ENCODE data around the gene CBX5. TPM values are rescaled to one million over a fixed set of nuclear protein-coding genes. Genes with fewer than 3 reads are reported as not detected.

CBX5 gene
- total RNA-seq, 1 donor from 2014 or later = 98.1 TPM

GRCh38 chr12:54300732-54301427, 21.0 kb upstream of the CBX5 start, which contains the start of gene NFE2:
Gene NFE2 (minus strand): TSS chr12:54301015. CDS start chr12:54295248, 5,767 bp downstream.
- H3K27me3 Mint-ChIP-seq (ENCODE audit: unreplicated experiment) = peaks cover 9% of the 10 kb centered on the region
- no peaks in the 10 kb centered on the region for H3K36me3 Mint-ChIP-seq (ENCODE audit: unreplicated experiment)
- peak; percentile 89 for DNase-seq (ENCODE audit: extremely low spot score, unreplicated experiment)
- H3K4me1 Mint-ChIP-seq (ENCODE audit: unreplicated experiment) = peaks cover 33% of the 10 kb centered on the region
- H3K27ac Mint-ChIP-seq (ENCODE audit: unreplicated experiment) = no peak within 1 kb of the TSS
- no peaks in the 10 kb centered on the region for H3K9me3 Mint-ChIP-seq (ENCODE audit: unreplicated experiment)
- no peak for TF ChIP-seq CTCF (IDR thresholded peaks at IDR 0.05)
- H3K4me3 Mint-ChIP-seq (ENCODE audit: unreplicated experiment) = peak within 1 kb of the TSS; percentile 60

GRCh38 chr12:54300225-54300731, 20.4 kb upstream of the CBX5 start:
- Mint-ChIP-seq H3K27ac (ENCODE audit: unreplicated experiment) (no peak overlapping the region), H3K4me3 (ENCODE audit: unreplicated experiment) (no peak overlapping the region), H3K36me3 (ENCODE audit: unreplicated experiment) (no peaks in the 10 kb centered on the region), H3K4me1 (ENCODE audit: unreplicated experiment) (peaks cover 33% of the 10 kb centered on the region), H3K27me3 (ENCODE audit: unreplicated experiment) (peaks cover 9% of the 10 kb centered on the region), H3K9me3 (ENCODE audit: unreplicated experiment) (no peaks in the 10 kb centered on the region)
- TF ChIP-seq CTCF (IDR thresholded peaks at IDR 0.05) = no peak
- no peak for DNase-seq (ENCODE audit: extremely low spot score, unreplicated experiment)

- H3K4me1 Mint-ChIP-seq (ENCODE audit: unreplicated experiment) = peaks cover 33% of the 10 kb centered on the region
- TF ChIP-seq CTCF (IDR thresholded peaks at IDR 0.05) = no peak
- no peaks in the 10 kb centered on the region for H3K9me3 Mint-ChIP-seq (ENCODE audit: unreplicated experiment)
- no peak overlapping the region for H3K27ac Mint-ChIP-seq (ENCODE audit: unreplicated experiment)
- peaks cover 9% of the 10 kb centered on the region for H3K27me3 Mint-ChIP-seq (ENCODE audit: unreplicated experiment)
- H3K36me3 Mint-ChIP-seq (ENCODE audit: unreplicated experiment) = no peaks in the 10 kb centered on the region
- DNase-seq (ENCODE audit: extremely low spot score, unreplicated experiment) = no peak
- no peak overlapping the region for H3K4me3 Mint-ChIP-seq (ENCODE audit: unreplicated experiment)
Measured at GRCh38 chr12:54299515-54300224, 19.7 kb upstream of the CBX5 start.

GRCh38 chr12:54298904-54299303, 19.0 kb upstream of the CBX5 start:
- H3K4me1 Mint-ChIP-seq (ENCODE audit: unreplicated experiment) = peaks cover 27% of the 10 kb centered on the region
- H3K27me3 Mint-ChIP-seq (ENCODE audit: unreplicated experiment) = peaks cover 9% of the 10 kb centered on the region
- no peaks in the 10 kb centered on the region for H3K36me3 Mint-ChIP-seq (ENCODE audit: unreplicated experiment)
- no peak for DNase-seq (ENCODE audit: extremely low spot score, unreplicated experiment)
- H3K9me3 Mint-ChIP-seq (ENCODE audit: unreplicated experiment) = no peaks in the 10 kb centered on the region
- no peak overlapping the region for H3K4me3 Mint-ChIP-seq (ENCODE audit: unreplicated experiment)
- TF ChIP-seq CTCF (IDR thresholded peaks at IDR 0.05) = no peak
- H3K27ac Mint-ChIP-seq (ENCODE audit: unreplicated experiment) = no peak overlapping the region

Data from osteocyte (in vitro differentiated cells).